Panc1 (cell line): Measurements from ENCODE around the gene EIF3M. TPM values are rescaled to one million over a fixed set of nuclear protein-coding genes. Genes with fewer than 3 reads are reported as not detected.

Experiments
- ATAC-seq: fragments of 200-7000 bp; cut with Tn5 transposase; 2 replicates; pipeline ENCODE4 v1.9.1; 2020; ENCODE audit warnings: mild to moderate bottlenecking, moderate library complexity
- BruUV-seq: library from RNA; stranded (reverse); fragments of 400-500 nt; replicated peaks from 2 replicates; lab custom pipeline; 2021; lab: Mats Ljungman, UMichigan
- CTCF ChIA-PET: fragments of 300-600 bp; sonication (Branson Sonifier 250); formaldehyde crosslinking; loops from one replicate; lab custom pipeline; 2022; ENCODE audit warnings: antibody characterized with exemption; lab: Charles Lee
- POLR2A ChIA-PET: fragments of 300-600 bp; sonication (Branson Sonifier 250); formaldehyde crosslinking; loops from one replicate; lab custom pipeline; 2022; ENCODE audit warnings: antibody characterized with exemption; lab: Charles Lee
- DNase-seq: peaks from one replicate; pipeline ENCODE4 v3.0.0-alpha.2; 2010; ENCODE audit warnings: low read depth, low spot score
- H3K27ac ChIP-seq: 2 replicates; pipeline ENCODE4 v1.5.1; 2011; ENCODE audit warnings: mild to moderate bottlenecking, low read length, inconsistent platforms
- H3K27me3 ChIP-seq: fragments of 200-500 bp; sonication (Bioruptor generic); 2 replicates; pipeline ENCODE4 v1.6.0; 2014; ENCODE audit warnings: low read length, inconsistent platforms; ENCODE audit not compliant: control insufficient read depth, insufficient read depth
- H3K36me3 ChIP-seq: fragments of 200-500 bp; sonication (Bioruptor generic); 2 replicates; pipeline ENCODE4 v1.5.1; 2014; ENCODE audit warnings: inconsistent platforms, mild to moderate bottlenecking, low read length, moderate library complexity; ENCODE audit not compliant: control insufficient read depth, insufficient read depth
- H3K4me1 ChIP-seq: 2 replicates; pipeline ENCODE4 v1.5.1; 2011; ENCODE audit warnings: inconsistent platforms, mild to moderate bottlenecking, low read length, moderate library complexity; ENCODE audit not compliant: control insufficient read depth, insufficient read depth
- H3K4me3 ChIP-seq, 2 experiments: 2 replicates each; pipeline ENCODE4 v1.5.1; 2011 to 2012; ENCODE audit warnings: low read depth in 2 of 2, low read length in 2 of 2, mild to moderate bottlenecking in 2 of 2, inconsistent platforms in 1 of 2, moderate library complexity in 1 of 2
- H3K9me3 ChIP-seq: fragments of 200-500 bp; sonication (Bioruptor generic); 2 replicates; pipeline ENCODE4 v1.5.1; 2014; ENCODE audit warnings: low read depth, mild to moderate bottlenecking, inconsistent platforms, low read length, moderate library complexity; ENCODE audit not compliant: control insufficient read depth, insufficient read depth
- POLR2AphosphoS5 ChIP-seq: IDR thresholded peaks from 2 replicates; pipeline ENCODE4 v1.6.1; 2012; ENCODE audit warnings: mild to moderate bottlenecking, low read depth, low read length, moderate library complexity
- SIN3A ChIP-seq: IDR thresholded peaks from 2 replicates; pipeline ENCODE4 v1.6.1; 2012; ENCODE audit warnings: low read depth, mild to moderate bottlenecking, low read length, moderate library complexity, borderline replicate concordance; ENCODE audit not compliant: insufficient read depth
- TCF7L2 ChIP-seq: IDR thresholded peaks from 2 replicates; pipeline ENCODE4 v1.6.1; 2011; ENCODE audit warnings: mild to moderate bottlenecking, low read depth, low read length, inconsistent platforms
- in situ Hi-C: cut with HindIII; loops from 2 replicates; pipeline ENCODE4 v1.10.0; 2016; ENCODE audit warnings: low sequenced_read_pairs, low pct_unique_long_range_greater_than_20kb
- intact Hi-C: fragments of 100-400 bp; cut with micrococcal nuclease; formaldehyde crosslinking; loops from one replicate; pipeline ENCODE4 v1.10.0; 2022; ENCODE audit not compliant: unreplicated experiment
- total RNA-seq: library from RNA; stranded (reverse); gene quantifications from one replicate; pipeline ENCODE4 v1.2.1, GENCODE V29; 2021; ENCODE audit not compliant: unreplicated experiment
- TF ChIP-seq, protein P1 (sequence below): fragments of 450-650 bp; IDR thresholded peaks from 2 replicates; pipeline ENCODE4 v1.5.1; 2017; ENCODE audit warnings: mild to moderate bottlenecking
- TF ChIP-seq, protein P2 (sequence below), 2 experiments: IDR thresholded peaks; 2 replicates each; pipeline ENCODE4 v1.6.1; 2011 to 2012; ENCODE audit warnings: low read depth in 2 of 2, control low read depth in 1 of 2, low read length in 1 of 2, mild to moderate bottlenecking in 1 of 2, moderate library complexity in 1 of 2; ENCODE audit not compliant: insufficient read depth in 1 of 2

The EIF3M gene
- total RNA-seq, 1 experiment from 2014 or later = 270 TPM

DNA sequence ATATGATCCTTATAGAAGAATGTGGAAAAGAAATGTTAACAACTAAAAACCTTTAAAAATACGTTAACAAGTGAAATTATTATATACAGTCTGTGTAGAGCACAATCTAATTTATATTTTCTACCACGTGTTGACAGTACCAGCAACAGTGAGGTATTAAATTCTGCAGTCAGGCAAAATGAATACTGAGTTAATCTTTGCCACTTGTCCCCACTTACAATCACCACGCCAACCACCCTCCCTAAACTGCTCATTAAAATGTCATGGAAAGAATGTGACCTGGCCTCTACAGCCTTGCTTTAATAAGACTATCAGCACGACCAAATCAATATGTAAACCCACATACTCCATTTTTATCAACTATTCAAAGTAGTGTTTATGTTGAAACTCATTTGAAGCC lies 28.5 kb upstream of the EIF3M start:
- TF ChIP-seq, protein P1, sequence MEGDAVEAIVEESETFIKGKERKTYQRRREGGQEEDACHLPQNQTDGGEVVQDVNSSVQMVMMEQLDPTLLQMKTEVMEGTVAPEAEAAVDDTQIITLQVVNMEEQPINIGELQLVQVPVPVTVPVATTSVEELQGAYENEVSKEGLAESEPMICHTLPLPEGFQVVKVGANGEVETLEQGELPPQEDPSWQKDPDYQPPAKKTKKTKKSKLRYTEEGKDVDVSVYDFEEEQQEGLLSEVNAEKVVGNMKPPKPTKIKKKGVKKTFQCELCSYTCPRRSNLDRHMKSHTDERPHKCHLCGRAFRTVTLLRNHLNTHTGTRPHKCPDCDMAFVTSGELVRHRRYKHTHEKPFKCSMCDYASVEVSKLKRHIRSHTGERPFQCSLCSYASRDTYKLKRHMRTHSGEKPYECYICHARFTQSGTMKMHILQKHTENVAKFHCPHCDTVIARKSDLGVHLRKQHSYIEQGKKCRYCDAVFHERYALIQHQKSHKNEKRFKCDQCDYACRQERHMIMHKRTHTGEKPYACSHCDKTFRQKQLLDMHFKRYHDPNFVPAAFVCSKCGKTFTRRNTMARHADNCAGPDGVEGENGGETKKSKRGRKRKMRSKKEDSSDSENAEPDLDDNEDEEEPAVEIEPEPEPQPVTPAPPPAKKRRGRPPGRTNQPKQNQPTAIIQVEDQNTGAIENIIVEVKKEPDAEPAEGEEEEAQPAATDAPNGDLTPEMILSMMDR = no peak
- TF ChIP-seq TCF7L2 = no peak
- TF ChIP-seq POLR2AphosphoS5 = no peak
- TF ChIP-seq SIN3A = no peak
- TF ChIP-seq, protein P2, sequence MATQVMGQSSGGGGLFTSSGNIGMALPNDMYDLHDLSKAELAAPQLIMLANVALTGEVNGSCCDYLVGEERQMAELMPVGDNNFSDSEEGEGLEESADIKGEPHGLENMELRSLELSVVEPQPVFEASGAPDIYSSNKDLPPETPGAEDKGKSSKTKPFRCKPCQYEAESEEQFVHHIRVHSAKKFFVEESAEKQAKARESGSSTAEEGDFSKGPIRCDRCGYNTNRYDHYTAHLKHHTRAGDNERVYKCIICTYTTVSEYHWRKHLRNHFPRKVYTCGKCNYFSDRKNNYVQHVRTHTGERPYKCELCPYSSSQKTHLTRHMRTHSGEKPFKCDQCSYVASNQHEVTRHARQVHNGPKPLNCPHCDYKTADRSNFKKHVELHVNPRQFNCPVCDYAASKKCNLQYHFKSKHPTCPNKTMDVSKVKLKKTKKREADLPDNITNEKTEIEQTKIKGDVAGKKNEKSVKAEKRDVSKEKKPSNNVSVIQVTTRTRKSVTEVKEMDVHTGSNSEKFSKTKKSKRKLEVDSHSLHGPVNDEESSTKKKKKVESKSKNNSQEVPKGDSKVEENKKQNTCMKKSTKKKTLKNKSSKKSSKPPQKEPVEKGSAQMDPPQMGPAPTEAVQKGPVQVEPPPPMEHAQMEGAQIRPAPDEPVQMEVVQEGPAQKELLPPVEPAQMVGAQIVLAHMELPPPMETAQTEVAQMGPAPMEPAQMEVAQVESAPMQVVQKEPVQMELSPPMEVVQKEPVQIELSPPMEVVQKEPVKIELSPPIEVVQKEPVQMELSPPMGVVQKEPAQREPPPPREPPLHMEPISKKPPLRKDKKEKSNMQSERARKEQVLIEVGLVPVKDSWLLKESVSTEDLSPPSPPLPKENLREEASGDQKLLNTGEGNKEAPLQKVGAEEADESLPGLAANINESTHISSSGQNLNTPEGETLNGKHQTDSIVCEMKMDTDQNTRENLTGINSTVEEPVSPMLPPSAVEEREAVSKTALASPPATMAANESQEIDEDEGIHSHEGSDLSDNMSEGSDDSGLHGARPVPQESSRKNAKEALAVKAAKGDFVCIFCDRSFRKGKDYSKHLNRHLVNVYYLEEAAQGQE (IDR thresholded peaks at IDR 0.05; ENCODE audit: insufficient read depth in 1 of 2, low read depth in 2 of 2, low read length in 1 of 2) = no peak
- in situ Hi-C loops = no loop called here
- Histone ChIP-seq H3K4me3 (no peak overlapping the region), H3K27ac (no peak overlapping the region), H3K9me3 (no peaks in the 10 kb centered on the region), H3K4me1 (no peaks in the 10 kb centered on the region), H3K36me3 (no peaks in the 10 kb centered on the region), H3K27me3 (no peaks in the 10 kb centered on the region)
- no peak for ATAC-seq
- intact Hi-C loops = no loop called here
- BruUV-seq = no TSS peak
- no peak for DNase-seq
- ChIA-PET CTCF (interaction anchor here (0.6 kb wide), 1 partner anchor 137 kb away, joined by 6 read pairs; no protein-coding TSS in a partner anchor), POLR2A (no interaction called here)

DNA sequence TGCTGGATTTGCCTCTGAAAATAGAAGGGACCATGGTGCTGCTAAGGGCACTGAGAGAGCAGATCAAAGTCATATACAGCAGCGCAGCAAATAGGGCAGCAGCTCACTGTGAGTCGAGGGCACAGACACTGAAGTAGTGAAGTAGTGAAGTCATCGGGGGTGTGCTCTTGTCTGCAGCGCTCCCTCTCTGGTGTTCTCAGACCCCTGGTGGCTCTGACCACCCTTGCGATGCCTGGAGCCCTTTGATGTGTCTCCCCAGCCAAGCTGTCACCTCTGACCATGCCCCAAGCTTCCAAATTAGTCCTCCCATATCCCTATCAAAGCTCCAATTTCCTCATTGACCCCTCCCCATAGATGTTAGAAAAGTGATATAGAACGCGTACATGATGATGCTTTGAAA lies 27.7 kb upstream of the EIF3M start:
- no peak for ATAC-seq
- H3K4me1 ChIP-seq = no peaks in the 10 kb centered on the region
- no peaks in the 10 kb centered on the region for H3K36me3 ChIP-seq
- no peak for DNase-seq
- CTCF ChIA-PET = no interaction called here
- no peaks in the 10 kb centered on the region for H3K9me3 ChIP-seq
- BruUV-seq = no TSS peak
- H3K4me3 ChIP-seq = no peak overlapping the region
- TF ChIP-seq, protein P2 (IDR thresholded peaks at IDR 0.05; ENCODE audit: insufficient read depth in 1 of 2, low read depth in 2 of 2, low read length in 1 of 2) = no peak
- TF ChIP-seq SIN3A = no peak
- TF ChIP-seq, protein P1 = no peak
- TF ChIP-seq TCF7L2 = no peak
- TF ChIP-seq POLR2AphosphoS5 = no peak
- intact Hi-C loops = no loop called here
- POLR2A ChIA-PET = interaction anchor here (0.6 kb wide), 1 partner anchor 17 kb away, joined by 3 read pairs; no protein-coding TSS in a partner anchor
- in situ Hi-C loops = no loop called here
- H3K27ac ChIP-seq = no peak overlapping the region
- H3K27me3 ChIP-seq = no peaks in the 10 kb centered on the region
